ENCODE results near the gene KIDINS220.

Gene KIDINS220

GRCh38 chr2:8691859-8692437 is 145.5 kb downstream of the KIDINS220 start:
- DNase-seq = no peak

DNA sequence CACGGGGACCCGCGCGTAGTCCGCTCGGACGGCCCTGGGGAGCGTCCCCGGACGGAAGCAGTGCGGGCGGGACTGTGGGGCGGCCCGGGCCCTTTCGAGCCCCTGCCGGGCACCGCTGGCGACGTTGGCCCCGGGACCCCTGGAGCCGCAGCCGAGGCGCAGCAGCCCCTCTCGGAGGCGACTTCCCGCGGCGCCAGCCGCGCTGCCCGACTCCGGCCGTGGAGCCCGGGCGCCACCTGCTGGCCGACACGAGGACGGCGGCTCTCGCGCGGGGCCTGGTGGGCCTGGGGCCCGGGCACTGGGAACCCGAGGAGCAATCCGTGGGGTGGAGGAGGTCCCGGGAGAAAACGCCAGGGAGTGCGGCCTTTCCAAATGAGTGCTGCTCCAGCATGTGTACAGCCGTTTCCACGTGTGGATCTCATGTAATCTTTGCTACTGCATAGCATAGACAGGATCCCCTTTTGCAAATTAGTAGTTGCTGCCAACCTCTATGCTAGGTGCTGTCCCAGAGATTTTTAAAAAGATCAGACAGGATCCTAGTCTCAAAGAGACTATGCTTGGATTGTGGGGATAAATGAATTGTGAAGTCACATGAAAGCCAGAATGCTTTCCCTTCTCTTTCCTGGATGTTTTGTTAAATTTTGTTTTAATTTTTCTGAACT is 151.6 kb downstream of the KIDINS220 start:
- DNase-seq = peak; percentile 68 to 77

DNA sequence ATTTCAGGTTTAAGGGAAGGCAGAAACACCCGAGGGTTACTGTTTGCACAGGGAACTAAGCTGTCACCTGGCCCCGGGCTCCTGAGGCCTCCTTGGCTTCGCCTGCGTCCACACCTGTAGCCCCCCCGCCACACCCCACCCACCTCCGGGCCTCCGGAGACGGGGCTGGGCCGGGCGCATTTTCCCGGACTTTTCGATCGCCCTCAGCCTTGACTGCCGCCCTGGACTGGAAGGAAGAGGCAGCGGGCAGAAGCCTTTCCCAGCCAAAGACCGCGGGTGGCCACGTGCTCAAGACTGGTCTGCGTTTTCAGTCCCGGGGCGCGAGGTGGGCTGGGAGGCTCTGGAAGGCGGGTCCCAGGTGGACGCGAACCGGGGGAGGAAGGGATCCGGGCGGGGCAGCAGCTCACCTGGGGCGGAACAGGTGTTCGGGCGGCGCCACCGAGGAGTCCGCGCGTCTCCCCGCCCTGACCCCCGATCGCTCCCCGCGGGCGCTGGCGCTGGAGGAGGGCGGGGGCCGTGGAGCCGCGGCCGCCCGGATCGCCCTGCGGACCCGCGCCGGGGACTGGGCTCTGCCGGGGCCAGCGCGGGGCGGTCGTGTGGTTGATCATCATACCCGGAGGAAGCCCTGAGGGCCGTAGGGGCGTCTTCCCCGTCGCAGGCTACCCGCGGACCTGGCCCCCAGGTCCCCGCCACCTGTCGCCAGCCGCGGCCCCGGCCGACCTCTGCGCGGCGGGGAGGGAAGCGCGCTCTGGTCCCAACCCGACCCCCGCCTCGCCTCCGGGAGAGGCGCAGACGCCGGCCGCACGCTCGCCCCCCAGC is 152.3 kb downstream of the KIDINS220 start:
- DNase-seq = peak; percentile 55 to 76

DNA sequence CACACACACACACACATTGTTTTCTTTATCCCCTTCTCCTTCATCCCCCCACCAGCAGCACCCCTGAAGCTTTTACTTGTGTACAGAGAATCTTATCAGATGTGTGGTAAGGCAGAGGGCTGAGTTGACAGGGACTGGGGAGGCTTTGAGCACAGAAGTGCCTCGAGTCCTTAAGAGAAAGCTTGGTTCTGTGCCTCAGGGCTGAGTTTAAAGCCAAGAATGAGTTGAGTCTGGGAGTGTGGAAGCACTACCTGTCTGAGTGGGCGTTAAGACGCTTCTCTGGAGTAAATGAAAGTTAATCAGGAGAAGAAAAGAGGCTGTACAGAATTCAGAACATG is 152.9 kb downstream of the KIDINS220 start:
- peak in 1 of 2 donors; percentile 52 for DNase-seq

DNA sequence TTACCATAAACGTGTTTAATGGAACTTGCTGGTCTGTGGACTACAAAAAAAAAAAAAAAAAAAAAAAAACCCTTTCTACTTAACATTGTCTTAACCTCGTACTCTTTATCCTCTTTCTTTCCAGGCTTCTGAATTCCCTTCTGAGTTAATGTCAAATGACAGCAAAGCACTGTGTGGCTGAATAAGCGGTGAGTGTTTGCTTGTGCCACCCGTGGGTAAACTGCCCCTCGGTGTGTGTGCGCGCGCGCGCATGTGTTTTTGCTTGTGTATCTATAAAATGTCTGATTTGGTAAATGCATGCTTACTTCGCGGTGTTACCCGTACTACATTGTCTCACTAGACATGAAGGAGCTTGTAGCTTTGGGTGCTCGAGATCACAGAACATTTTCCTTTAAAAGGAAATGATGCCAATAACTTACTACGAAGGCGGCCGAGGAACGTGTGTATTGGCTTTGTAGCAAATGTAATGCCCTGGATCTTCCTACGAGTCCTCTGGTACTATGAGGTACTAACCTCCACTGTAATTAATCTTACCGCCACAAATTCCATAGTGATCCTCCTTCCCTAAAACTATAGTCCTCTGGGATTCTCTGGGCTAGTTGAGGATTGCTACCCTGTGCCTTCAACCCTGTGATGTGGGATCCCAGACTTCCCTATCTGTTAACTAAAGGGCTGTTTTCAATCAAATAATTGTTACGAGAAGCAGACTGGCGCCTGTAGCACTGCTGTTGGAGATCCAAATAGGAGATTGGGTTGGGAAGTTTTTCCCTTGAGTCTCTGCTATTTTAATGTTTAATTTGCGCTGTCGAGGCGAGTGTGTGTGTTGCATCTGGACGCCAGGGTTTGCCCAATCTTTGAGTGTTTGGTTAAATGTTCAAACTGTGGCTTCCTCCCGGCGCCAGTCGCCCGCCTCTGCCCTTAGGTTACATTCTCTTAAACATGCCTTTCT is 154.4 kb downstream of the KIDINS220 start:
- DNase-seq = peak; percentile 49 to 57

DNA sequence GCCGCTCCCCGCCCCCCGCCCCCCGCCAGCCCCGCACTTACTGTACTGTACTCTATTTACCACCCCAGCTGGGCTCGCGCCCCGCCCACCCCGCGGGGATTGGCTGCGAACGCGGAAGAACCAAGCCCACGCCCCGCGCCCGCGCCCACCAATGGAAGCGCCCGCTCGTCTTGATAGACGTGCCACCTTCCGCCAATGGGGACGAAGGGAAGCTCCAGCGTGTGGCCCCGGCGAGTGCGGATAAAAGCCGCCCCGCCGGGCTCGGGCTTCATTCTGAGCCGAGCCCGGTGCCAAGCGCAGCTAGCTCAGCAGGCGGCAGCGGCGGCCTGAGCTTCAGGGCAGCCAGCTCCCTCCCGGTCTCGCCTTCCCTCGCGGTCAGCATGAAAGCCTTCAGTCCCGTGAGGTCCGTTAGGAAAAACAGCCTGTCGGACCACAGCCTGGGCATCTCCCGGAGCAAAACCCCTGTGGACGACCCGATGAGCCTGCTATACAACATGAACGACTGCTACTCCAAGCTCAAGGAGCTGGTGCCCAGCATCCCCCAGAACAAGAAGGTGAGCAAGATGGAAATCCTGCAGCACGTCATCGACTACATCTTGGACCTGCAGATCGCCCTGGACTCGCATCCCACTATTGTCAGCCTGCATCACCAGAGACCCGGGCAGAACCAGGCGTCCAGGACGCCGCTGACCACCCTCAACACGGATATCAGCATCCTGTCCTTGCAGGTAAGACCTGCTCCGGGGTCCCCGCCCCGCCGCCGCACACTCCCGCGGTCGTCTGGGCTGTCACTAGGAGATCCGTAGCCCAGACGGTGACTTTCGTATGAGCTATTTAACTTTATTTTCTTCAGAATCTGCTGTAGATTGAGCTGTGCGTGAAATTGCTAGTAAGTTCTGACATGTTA is 155.4 kb downstream of the KIDINS220 start, which contains the start of gene ID2:
Gene ID2, plus strand, starts transcription at position 271 of the 907 bp plus-strand sequence. Its CDS starts 110 bp downstream, at position 381.
- peak; percentile 100 for DNase-seq

- peak; percentile 94 to 98 for DNase-seq
These were observed 156.3 kb downstream of the KIDINS220 start for GRCh38 chr2:8680822-8681760.

GRCh38 chr2:8679827-8680731 is 157.3 kb downstream of the KIDINS220 start:
- peak; percentile 44 to 50 for DNase-seq

- DNase-seq = no peak
These were observed 157.9 kb downstream of the KIDINS220 start for GRCh38 chr2:8679567-8679826.
